ENCODE measurements around the gene RAMP1. TPM values are rescaled to one million over a fixed set of nuclear protein-coding genes. Genes with fewer than 3 reads are reported as not detected.

The RAMP1 gene
- total RNA-seq, 2 experiments from 2014 or later = 1.0 to 1.4 TPM

DNA sequence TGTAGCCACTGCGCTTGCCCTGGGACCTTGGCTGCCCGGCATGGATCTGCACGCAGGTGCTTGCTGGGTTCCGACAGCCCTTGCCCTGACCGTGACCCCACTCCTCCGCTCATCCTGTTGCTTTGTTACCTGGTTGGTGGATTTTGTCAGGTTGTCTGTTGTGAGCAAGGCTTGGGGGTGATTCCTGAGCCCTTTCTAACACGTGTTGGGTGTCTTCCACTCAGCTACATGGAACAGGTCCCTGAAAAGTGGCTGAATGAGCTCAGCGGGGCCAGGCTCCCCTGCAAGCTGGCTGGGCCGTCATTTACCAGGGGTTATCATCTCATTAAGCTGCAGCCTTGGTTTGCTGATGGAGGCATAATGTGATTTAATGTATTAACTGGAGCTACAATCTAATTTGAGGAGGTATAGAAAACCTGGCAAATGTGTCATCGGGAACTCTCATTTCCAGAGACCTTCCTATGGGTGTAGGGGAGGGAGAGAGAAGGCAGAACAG is 24.6 kb downstream of the RAMP1 start:
- Mint-ChIP-seq H3K27me3 (no peaks in the 10 kb centered on the region), H3K4me3 (no peak overlapping the region), H3K4me1 (ENCODE audit: low read depth) (peaks cover 3% of the 10 kb centered on the region), H3K9me3 (no peaks in the 10 kb centered on the region), H3K27ac (no peak overlapping the region), H3K36me3 (ENCODE audit: low read depth) (no peaks in the 10 kb centered on the region)
- intact Hi-C loops (cut with micrococcal nuclease) = no loop called here
- TF ChIP-seq, protein P1, sequence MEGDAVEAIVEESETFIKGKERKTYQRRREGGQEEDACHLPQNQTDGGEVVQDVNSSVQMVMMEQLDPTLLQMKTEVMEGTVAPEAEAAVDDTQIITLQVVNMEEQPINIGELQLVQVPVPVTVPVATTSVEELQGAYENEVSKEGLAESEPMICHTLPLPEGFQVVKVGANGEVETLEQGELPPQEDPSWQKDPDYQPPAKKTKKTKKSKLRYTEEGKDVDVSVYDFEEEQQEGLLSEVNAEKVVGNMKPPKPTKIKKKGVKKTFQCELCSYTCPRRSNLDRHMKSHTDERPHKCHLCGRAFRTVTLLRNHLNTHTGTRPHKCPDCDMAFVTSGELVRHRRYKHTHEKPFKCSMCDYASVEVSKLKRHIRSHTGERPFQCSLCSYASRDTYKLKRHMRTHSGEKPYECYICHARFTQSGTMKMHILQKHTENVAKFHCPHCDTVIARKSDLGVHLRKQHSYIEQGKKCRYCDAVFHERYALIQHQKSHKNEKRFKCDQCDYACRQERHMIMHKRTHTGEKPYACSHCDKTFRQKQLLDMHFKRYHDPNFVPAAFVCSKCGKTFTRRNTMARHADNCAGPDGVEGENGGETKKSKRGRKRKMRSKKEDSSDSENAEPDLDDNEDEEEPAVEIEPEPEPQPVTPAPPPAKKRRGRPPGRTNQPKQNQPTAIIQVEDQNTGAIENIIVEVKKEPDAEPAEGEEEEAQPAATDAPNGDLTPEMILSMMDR (IDR thresholded peaks at IDR 0.05) = no peak
- ChIA-PET POLR2A (no interaction called here), CTCF (interaction anchor here (1.1 kb wide), 1 partner anchor 39 kb away, joined by 3 read pairs; no protein-coding TSS in a partner anchor)
- no peak for ATAC-seq
- no peak for DNase-seq

DNA sequence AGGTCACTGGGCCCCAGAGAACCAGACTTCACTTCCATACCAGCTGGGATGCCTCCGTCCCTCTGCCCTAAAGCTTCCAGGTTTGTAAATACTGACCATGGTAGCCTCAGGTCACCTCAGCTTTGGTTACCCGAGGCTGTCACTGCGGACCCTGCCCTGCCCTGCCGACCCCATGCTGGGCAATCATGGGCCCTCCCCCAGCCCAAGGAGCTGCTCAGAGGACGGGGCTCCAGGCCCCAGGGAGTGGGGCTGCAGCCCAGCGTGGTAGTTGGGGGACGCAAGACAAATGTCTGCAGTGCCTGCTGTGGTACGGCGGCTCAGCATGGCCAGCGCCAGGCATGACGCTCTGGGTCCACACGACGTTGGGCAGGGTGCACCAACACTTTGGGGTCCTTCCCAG is 25.3 kb downstream of the RAMP1 start:
- no peak for ATAC-seq
- CTCF ChIA-PET = interaction anchor here (1.1 kb wide), 1 partner anchor 38 kb away, joined by 3 read pairs; no protein-coding TSS in a partner anchor
- Mint-ChIP-seq H3K27ac (no peak overlapping the region), H3K9me3 (no peaks in the 10 kb centered on the region), H3K4me1 (ENCODE audit: low read depth) (peaks cover 5% of the 10 kb centered on the region), H3K27me3 (no peaks in the 10 kb centered on the region), H3K4me3 (no peak overlapping the region), H3K36me3 (ENCODE audit: low read depth) (no peaks in the 10 kb centered on the region)
- TF ChIP-seq, protein P1 (IDR thresholded peaks at IDR 0.05) = no peak
- POLR2A ChIA-PET = no interaction called here
- no peak for DNase-seq
- intact Hi-C loops (cut with micrococcal nuclease) = no loop called here

DNA sequence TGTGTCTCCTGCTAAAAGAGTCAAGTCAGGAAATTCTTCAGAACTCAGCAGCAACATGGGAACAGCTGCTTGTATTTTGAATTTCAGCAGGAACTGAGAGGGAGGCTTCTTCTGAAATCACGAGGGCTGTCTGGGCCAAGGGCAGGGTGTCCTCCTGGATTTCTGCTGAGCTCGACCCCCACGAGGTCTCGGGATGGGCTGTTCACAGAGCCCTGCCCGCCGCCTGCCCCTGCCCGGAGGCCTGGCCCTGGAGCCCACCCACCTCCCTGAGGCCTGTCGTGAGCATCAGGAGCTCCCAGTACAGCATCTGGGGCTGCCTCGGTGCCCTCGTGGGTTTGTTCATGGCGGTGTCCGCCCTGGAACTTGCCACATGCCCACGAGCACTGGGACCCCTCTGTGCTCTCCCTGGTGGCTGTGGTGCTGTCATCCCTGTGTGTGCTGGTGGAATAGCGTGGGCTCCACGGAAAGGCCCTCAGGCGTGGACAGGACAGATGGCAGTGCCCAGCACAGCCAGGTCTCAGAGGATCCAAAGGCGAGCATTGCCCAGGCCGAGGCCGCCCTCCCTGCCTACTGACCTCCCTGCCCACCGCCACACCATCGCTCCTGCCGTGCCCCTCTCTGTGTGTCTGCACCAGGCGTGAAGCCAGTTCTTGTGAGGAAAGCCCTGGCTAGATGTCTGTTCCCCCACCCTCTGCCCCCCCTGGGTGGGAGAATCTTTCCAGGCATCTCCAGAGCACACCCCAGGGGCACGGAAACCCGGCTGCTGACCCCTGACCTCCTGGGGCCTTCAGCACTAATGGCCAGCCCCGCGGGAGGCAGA is 25.9 kb downstream of the RAMP1 start:
- intact Hi-C loops (cut with micrococcal nuclease) = no loop called here
- no peak for ATAC-seq
- H3K4me1 Mint-ChIP-seq (ENCODE audit: low read depth) = peaks cover 5% of the 10 kb centered on the region
- no peaks in the 10 kb centered on the region for H3K9me3 Mint-ChIP-seq
- no peak for DNase-seq
- POLR2A ChIA-PET = no interaction called here
- TF ChIP-seq, protein P1 (IDR thresholded peaks at IDR 0.05) = no peak
- no peak overlapping the region for H3K27ac Mint-ChIP-seq
- CTCF ChIA-PET = interaction anchor here (1.1 kb wide), 1 partner anchor 38 kb away, joined by 3 read pairs; no protein-coding TSS in a partner anchor
- H3K27me3 Mint-ChIP-seq = no peaks in the 10 kb centered on the region
- no peaks in the 10 kb centered on the region for H3K36me3 Mint-ChIP-seq (ENCODE audit: low read depth)
- H3K4me3 Mint-ChIP-seq = no peak overlapping the region

DNA sequence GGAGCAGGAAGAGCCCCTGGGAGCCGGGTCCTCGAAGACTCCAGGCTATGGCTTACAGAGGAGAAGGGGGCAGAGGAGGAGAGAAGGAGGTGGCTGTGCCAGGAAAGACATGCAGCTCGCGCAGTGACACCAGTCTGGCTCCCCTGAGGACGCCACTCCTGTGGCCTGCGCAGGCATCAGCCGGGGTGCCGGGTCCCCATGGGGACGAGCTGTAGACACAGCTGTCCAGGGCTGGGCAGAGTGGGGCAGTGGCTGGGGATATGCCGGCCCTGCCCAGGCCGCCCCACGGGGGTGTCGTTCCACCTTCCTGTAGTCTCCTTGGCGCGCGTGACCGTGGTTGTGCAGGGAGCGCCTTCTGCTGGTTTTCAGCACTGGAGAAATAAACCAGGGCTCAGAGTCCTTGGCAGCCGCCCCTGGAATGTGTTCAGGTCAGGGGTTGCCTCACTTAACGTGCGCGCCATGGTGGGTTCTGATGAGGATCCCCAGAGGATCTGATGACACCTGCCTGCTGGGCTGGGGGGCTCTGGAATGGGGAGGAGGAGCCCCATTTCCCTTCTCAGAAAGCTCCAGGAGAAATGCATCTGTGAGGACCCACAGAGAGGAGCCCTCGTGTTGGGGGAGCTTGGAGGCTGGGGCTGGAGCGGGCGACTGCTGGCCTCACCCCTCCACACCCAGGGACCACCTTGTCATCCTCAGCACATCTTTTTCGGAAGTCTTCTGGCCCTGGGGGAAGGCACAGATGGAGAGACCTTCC is 26.7 kb downstream of the RAMP1 start:
- H3K9me3 Mint-ChIP-seq = no peaks in the 10 kb centered on the region
- H3K36me3 Mint-ChIP-seq (ENCODE audit: low read depth) = no peaks in the 10 kb centered on the region
- no peak overlapping the region for H3K4me3 Mint-ChIP-seq
- ATAC-seq = no peak
- peaks cover 10% of the 10 kb centered on the region for H3K4me1 Mint-ChIP-seq (ENCODE audit: low read depth)
- H3K27ac Mint-ChIP-seq = no peak overlapping the region
- intact Hi-C loops (cut with micrococcal nuclease) = no loop called here
- H3K27me3 Mint-ChIP-seq = no peaks in the 10 kb centered on the region
- DNase-seq = no peak
- TF ChIP-seq, protein P1 (IDR thresholded peaks at IDR 0.05) = no peak
- POLR2A ChIA-PET = no interaction called here
- CTCF ChIA-PET = no interaction called here
